NCI-H1048 (cell line): ENCODE data around the gene SLN.
"Not testable (repeated sequence)": the region's sequence is repeated elsewhere in the genome, so short reads cannot be mapped to it uniquely, and the experiment has no call there.

Source experiments
- DNase-seq: peaks from one replicate; lab custom pipeline; 2025; lab: John Stamatoyannopoulos, UW

SLN gene

GRCh38 chr11:107711861-107712755 is at the start of gene SLN:
Gene SLN (minus strand): TSS chr11:107712056.
- DNase-seq: no peak

DNA sequence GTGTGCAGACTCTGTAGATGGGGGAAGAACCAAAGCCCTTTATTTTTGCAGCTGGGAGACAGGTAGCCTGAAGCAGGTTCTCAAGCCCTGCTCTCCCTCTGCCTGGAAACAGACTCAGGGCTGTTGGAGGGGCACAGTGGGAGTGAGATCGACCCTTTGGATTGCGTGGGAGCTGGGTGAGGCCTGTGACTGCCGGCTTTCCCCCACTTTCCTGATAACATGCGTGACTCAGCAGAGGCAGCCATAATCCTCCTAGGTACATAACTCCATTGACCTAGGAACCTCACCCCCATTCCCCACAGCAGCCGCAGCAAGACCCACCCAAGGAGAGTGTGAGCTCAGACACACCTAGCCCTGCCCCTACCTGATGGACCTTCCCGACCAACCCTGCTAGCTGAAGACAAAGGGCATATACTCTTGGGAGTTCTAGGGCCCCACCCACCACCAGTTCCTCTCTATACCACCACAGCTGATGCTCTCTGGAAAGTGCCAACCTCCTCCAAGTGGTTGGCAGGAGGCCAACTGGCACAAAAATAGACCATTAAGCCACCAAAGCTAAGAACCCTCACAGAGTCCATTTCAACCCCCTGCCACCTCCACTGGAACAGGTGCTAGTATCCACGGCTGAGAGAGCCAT is 47.0 kb upstream of the SLN start:
- DNase-seq: not testable (repeated sequence)

DNA sequence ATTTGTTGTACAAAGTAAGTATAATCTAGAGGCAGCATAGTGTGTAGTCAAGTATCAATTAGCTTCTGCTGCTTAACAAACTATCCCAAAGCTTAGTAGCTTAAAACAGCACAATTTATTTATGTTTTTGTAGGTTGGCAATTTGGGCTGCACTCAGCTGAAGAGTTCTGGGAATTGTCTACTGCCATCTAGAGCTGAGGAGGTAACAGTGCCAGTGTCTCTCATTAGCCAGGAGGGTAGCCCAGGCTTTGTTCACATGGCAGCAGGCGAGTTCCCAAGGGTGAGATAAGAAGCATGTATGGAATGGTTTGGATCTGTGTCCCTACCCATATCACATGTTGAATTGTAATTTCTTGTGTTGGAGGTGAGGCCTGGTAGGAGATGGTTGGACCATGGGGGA is 45.8 kb upstream of the SLN start:
- DNase-seq: no peak

- no peak for DNase-seq
These were observed 44.7 kb upstream of the SLN start for GRCh38 chr11:107756553-107756952.

- DNase-seq: no peak
These were observed 41.3 kb upstream of the SLN start for GRCh38 chr11:107752949-107753822.

GRCh38 chr11:107752508-107752907 is 40.7 kb upstream of the SLN start:
- DNase-seq: no peak

GRCh38 chr11:107751082-107751481 is 39.2 kb upstream of the SLN start:
- no peak for DNase-seq

- no peak for DNase-seq
These were observed 38.5 kb upstream of the SLN start for GRCh38 chr11:107750313-107750712.

GRCh38 chr11:107747622-107748021 is 35.8 kb upstream of the SLN start:
- DNase-seq: no peak

DNA sequence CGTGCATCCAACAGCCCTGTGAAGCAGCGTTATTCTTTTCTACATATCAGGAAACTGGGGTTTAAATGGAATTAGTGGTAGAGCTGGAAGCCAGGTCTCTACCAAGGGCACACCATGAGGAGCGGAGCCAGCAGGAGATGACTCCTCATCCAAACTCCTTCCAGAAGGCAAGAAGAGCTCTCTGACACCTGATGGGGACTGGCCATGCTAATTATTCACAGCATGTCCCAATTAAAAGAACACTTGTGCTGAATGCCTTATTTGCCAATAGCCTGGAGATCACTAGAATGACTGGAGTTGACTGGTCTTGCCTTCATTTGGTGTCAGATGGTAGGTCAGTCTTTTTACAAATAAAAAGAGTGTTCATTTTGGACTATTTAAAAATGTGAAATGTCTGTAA is 32.9 kb upstream of the SLN start:
- DNase-seq: no peak

DNA sequence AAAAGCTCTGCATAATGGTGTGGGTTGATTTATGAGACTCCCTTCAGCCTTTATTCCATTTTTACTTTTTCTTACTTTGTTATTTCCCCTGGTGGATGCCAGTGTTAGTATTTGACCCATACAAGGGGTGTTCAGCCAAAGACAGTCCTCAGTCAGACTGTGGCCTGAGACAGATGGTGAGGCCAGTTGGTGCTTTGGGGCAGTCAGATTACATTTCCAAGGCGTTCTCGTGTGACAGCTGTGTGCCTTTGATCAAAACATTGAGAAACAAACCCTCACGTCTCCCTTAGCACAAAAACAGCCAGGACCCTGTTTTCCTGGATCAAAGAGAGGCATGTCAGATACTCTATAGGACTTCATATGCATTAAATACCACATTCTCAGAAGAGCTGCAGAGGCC is 31.3 kb upstream of the SLN start:
- no peak for DNase-seq

DNA sequence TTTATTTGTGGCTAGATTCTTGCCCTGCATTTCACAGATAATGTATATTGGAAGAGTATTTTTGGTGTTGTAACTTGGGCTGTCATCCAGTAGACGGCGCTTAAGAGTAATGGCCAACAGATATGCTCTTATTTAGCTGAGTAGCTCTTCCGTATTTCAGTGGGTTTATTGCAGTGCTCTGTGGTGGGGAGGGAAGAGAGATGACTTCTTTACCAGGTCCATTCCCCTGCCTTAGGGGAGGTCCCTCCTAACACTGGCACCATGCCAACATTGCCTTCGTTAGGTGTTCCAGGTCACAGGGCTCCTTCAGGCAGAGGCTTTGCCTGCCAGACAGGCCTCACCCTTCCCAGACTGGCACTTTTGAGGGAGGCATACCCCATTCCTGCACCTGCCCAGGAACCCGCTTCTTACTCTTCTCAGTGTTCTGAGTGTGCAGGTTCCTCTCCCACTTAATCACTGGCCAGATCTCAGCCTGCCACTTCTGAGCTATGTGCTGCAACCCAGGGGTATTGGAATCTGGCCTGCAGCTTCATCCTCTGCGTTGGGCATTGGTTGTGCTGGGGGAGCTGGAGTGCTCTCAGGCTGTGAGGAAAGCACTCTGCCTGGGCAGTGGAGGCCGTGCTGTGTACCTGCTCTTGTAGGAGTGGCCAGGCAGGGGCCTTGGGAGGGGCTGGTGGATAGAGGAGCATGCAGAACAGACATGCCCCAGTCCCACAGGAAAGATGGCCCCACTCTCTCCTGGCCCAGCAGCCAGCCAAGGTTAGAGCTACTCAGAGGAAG is 29.4 kb upstream of the SLN start:
- no peak for DNase-seq

- no peak for DNase-seq
These were observed 28.4 kb upstream of the SLN start for GRCh38 chr11:107740271-107740670.

GRCh38 chr11:107736546-107736945 is 24.7 kb upstream of the SLN start:
- DNase-seq: no peak

DNA sequence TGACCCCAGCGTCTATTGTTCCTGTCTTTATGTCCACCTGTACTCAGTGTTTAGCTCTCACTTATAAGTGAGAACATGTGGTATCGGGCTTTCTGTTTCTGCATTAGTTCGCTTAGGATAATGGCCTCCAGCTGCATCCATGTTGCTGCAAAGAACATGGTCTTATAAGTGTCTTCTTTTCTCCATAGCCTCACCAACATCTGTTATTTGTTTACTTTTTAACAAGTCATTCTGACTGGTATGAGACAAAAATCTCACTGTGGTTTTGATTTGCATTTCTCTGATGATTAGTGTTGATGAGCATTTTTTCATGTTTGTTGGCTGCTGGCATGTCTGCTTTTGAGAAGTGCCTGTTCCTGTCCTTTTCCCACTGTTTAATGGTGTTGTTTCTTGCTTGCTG is 21.7 kb upstream of the SLN start:
- no peak for DNase-seq

DNA sequence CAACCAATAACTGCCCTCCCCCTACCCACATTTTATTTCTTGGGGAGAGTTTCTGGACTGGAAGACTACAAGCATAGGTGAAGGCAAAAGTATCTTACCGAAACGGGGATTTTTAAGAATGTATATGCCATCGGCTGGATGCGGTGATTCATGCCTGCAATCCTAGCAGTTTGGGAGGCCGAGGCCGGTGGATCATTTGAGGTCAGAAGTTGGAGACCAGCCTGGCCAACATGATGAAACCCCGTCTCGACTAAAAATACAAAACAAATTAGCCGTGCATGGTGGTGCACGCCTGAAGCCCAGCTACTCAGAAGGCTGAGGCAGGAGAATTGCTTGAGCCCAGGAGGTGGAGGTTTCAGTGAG is 20.8 kb upstream of the SLN start:
- DNase-seq: no peak

DNA sequence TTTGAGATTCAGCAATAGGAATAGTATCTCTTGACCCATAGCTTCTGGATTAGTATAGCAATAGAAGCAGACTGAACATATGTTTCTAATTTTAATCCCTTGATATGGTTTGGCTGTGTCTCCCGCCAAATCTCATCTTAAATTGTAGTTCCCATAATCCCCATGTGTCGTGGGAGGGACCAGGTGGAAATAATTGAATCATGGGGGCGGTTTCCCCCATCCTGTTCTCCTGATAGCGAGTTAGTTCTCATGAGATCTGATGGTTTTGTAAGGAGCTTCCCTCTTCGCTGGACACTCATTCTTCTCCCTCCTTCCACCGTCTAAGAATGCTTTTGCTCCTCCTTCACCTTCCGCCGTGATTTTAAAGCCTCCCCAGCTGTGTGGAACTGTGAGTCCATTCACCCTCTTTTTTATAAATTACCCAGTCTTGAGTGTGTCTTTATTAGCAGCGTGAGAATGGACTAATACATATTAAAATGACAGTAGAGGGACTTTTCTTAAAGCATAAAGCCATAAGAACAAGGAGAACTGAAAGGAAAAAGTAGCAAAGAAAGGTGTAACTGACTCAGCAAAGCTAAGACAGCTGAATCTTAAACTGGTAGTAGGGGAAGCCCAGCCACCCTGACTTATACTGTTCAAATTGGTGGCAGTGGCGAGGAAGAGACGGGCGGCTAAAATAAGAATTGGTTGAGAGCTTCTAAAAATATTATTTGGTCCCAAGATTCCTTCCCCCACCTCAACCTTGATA is 20.3 kb upstream of the SLN start:
- DNase-seq: no peak

GRCh38 chr11:107722662-107723061 is 10.8 kb upstream of the SLN start:
- no peak for DNase-seq

GRCh38 chr11:107721207-107721606 is 9.4 kb upstream of the SLN start:
- DNase-seq: no peak

GRCh38 chr11:107720303-107720774 is 8.5 kb upstream of the SLN start:
- no peak for DNase-seq
